ENCODE data around the gene ONECUT1. TPM values are rescaled to one million over a fixed set of nuclear protein-coding genes. Genes with fewer than 3 reads are reported as not detected.

ONECUT1 gene
- total and polyA plus RNA-seq, 10 donors: not detected

DNA sequence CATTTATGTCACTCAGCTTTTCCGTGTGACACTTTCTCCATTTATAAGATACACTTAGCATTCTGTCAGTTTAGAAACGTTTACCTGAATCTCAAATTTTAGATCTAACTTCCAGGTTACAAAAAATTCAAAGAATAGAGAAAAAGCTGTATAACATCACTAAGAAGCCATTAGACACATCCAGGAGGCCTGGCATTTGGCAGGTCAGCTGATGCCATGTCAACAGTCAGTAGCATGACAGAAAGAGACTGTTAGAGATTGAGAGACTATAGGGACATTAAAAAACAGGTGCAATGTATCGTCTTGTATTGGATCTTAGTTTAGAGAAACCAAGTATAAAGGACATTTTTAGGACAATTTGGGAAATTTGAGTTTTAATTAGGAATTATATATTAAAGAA is 57.6 kb downstream of the ONECUT1 start:
- Histone ChIP-seq H3K4me1 (peaks cover 6 to 42% (median 22%) of the 10 kb centered on the region in 6 donors), H3K4me3 (no peak overlapping the region), H3K27me3 (replicated peaks in 1 of 7) (no peaks in the 10 kb centered on the region), H3K9me3 (no peaks in the 10 kb centered on the region), H3K36me3 (no peaks in the 10 kb centered on the region), H3K27ac (no peak overlapping the region)
- 85 to 92% (median 88%) methylated on average over 3 of the region's 3 CpGs for WGBS, 5 donors
- intact Hi-C loops (cut with DNase I; ENCODE audit: low total_unique reads): loop anchor here (5.0 to 10.0 kb wide), 2 partner anchors 408 to 475 kb away; no protein-coding TSS in a partner anchor
- TF ChIP-seq POLR2A (IDR thresholded peaks at IDR 0.05) (no peak), POLR2AphosphoS5 (IDR thresholded peaks at IDR 0.05) (no peak), CTCF (IDR thresholded peaks at IDR 0.05 in 8 of 11, conservative IDR thresholded peaks at IDR 0.05 in 3 of 11) (no peak)
- DNase-seq: no peak

DNA sequence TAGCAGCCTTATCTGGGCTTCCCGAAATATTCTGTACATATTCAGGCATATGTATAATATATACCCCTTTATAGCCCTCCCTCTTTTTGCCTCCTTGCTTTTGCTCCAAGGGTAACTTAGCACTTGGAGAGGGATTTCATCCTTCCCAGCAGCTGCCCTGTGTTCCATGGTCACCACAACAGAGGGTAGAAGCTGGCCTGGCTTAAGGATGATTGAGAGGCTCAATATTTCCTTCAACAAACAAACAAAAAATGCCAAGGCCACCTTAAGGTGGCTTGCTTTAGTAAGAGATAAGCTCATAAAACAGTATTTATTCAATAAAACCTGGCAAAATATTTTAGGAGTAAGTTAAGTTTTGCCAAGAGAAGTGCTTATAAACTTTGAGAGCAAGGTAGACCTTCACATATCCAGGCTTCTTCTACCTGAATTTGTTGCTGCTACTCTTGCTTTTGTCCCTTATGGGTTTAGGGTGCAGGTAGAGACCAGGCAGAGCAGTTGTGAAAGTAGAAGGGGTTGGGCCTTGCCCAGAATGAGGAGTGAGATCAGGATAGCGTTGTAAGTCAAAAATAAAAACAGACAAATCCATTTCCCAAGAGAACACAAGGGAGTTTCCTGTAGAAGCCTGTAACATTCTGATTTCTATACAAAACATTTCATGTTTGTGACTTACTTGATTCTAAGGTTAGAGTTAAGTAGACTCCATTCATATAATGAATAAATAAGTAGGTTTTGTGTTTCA is 58.2 kb downstream of the ONECUT1 start:
- peaks cover 6 to 42% (median 22%) of the 10 kb centered on the region in 6 donors for H3K4me1 ChIP-seq
- no peak for DNase-seq
- no peaks in the 10 kb centered on the region for H3K27me3 ChIP-seq (replicated peaks in 1 of 7)
- 75 to 79% (median 76%) methylated on average over 2 of the region's 2 CpGs for WGBS, 5 donors
- no peak overlapping the region for H3K4me3 ChIP-seq
- peak overlapping the region in 2 of 8 donors; percentile 35 to 37 for H3K27ac ChIP-seq
- intact Hi-C loops (cut with DNase I; ENCODE audit: low total_unique reads): loop anchor here (5.0 to 10.0 kb wide), 2 partner anchors 407 to 475 kb away; no protein-coding TSS in a partner anchor
- H3K9me3 ChIP-seq: no peaks in the 10 kb centered on the region
- TF ChIP-seq POLR2A (IDR thresholded peaks at IDR 0.05) (no peak), CTCF (IDR thresholded peaks at IDR 0.05 in 8 of 11, conservative IDR thresholded peaks at IDR 0.05 in 3 of 11) (no peak), POLR2AphosphoS5 (IDR thresholded peaks at IDR 0.05) (no peak)
- no peaks in the 10 kb centered on the region for H3K36me3 ChIP-seq

GRCh38 chr15:52731004-52731403 is 59.1 kb downstream of the ONECUT1 start:
- H3K4me3 ChIP-seq: no peak overlapping the region
- 77 to 98% (median 82%) methylated on average over 3 of the region's 3 CpGs for WGBS, 5 donors
- intact Hi-C loops (cut with DNase I; ENCODE audit: low total_unique reads): loop anchor here (5.0 to 10.0 kb wide), 2 partner anchors 406 to 474 kb away; no protein-coding TSS in a partner anchor
- DNase-seq: no peak
- H3K27ac ChIP-seq: peak overlapping the region in 2 of 8 donors; percentile 56 to 61
- no peaks in the 10 kb centered on the region for H3K9me3 ChIP-seq
- TF ChIP-seq POLR2AphosphoS5 (IDR thresholded peaks at IDR 0.05) (no peak), POLR2A (IDR thresholded peaks at IDR 0.05) (no peak), CTCF (IDR thresholded peaks at IDR 0.05 in 8 of 11, conservative IDR thresholded peaks at IDR 0.05 in 3 of 11) (no peak)
- H3K36me3 ChIP-seq: no peaks in the 10 kb centered on the region
- peaks cover 6 to 42% (median 22%) of the 10 kb centered on the region in 6 donors for H3K4me1 ChIP-seq
- no peaks in the 10 kb centered on the region for H3K27me3 ChIP-seq (replicated peaks in 1 of 7)

GRCh38 chr15:52730594-52730993 is 59.5 kb downstream of the ONECUT1 start:
- 82 to 92% (median 84%) methylated on average over 7 of the region's 7 CpGs for WGBS, 5 donors
- Histone ChIP-seq H3K9me3 (no peaks in the 10 kb centered on the region), H3K4me1 (peaks cover 6 to 41% (median 22%) of the 10 kb centered on the region in 6 donors), H3K27ac (peak overlapping the region in 5 of 8 donors; percentile 45 to 61 (median 56)), H3K27me3 (replicated peaks in 1 of 7) (no peaks in the 10 kb centered on the region), H3K36me3 (no peaks in the 10 kb centered on the region), H3K4me3 (no peak overlapping the region)
- intact Hi-C loops (cut with DNase I; ENCODE audit: low total_unique reads): loop anchor here (5.0 to 10.0 kb wide), 2 partner anchors 406 to 473 kb away; no protein-coding TSS in a partner anchor
- no peak for DNase-seq
- TF ChIP-seq POLR2A (IDR thresholded peaks at IDR 0.05) (no peak), POLR2AphosphoS5 (IDR thresholded peaks at IDR 0.05) (no peak), CTCF (IDR thresholded peaks at IDR 0.05 in 8 of 11, conservative IDR thresholded peaks at IDR 0.05 in 3 of 11) (no peak)
